ENCODE results near the gene LSP1.
"Not testable (repeated sequence)": the region's sequence is repeated elsewhere in the genome, so short reads cannot be mapped to it uniquely, and the experiment has no call there.

- not testable (repeated sequence) for TF ChIP-seq CTCF (IDR thresholded peaks at IDR 0.05); POLR2A (IDR thresholded peaks at IDR 0.05; ENCODE audit: low read depth)
Observed at GRCh38 chr11:1873813-1874150, 20.9 kb downstream of the LSP1 start.
